ENCODE measurements around the gene PRELID3B.

Gene PRELID3B

DNA sequence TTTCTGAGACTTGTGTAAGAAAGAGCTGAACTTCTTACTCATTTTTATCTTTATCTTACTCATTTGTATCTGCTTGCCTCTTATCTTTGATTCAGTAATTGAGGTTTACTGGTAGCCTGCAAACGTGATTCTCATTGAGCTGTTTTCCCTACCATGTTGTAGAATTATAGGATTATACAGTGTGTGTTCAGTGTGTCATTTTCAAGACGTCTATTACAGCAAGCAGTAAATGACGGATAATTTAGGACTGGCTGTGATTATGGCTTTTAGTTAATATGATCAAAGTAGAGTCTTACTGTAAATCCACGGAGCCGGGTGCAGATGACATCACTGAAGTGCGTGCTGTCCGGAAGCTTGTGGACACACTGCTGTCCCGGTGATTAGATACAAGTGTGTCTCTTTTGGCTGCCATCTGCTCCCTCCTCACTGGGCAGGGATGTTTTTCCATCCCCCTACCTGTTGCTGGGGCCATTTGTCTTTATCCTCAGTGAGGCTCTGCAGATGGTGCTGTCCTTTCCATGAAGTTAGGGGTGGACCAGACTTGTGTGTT lies 55.5 kb downstream of the PRELID3B start:
- no peak for DNase-seq
- H3K4me3 ChIP-seq (ENCODE audit: insufficient read depth in 1 of 2, low read depth in 1 of 2, low read length in 2 of 2): no peak overlapping the region
- H3K4ac ChIP-seq (ENCODE audit: low read depth in 1 of 2, low read length in 2 of 2): no peak overlapping the region
- H2BK5ac ChIP-seq (ENCODE audit: low read depth, low read length, poor library complexity, severe bottlenecking): no peak overlapping the region
- peaks cover 42 to 56% of the 10 kb centered on the region in 2 experiments for H3K36me3 ChIP-seq (ENCODE audit: control insufficient read depth in 1 of 2, insufficient read depth in 2 of 2, low read depth in 1 of 2, low read length in 2 of 2)
- WGBS: 94% methylated on average over 8 of the region's 8 CpGs
- H3K9ac ChIP-seq (ENCODE audit: low read length): no peak overlapping the region
- H3K4me1 ChIP-seq (ENCODE audit: control insufficient read depth, insufficient read depth, low read depth, low read length): peaks cover 13% of the 10 kb centered on the region
- no peak overlapping the region for H2BK15ac ChIP-seq (ENCODE audit: low read depth, poor library complexity, severe bottlenecking)
- no peak overlapping the region for H2BK12ac ChIP-seq (ENCODE audit: low read length in 2 of 2)
- no peak overlapping the region for H3K23ac ChIP-seq (ENCODE audit: low read length in 2 of 2)
- no peak overlapping the region for H3K27ac ChIP-seq (ENCODE audit: low read length, poor library complexity, severe bottlenecking)
- no peak overlapping the region for H3K4me2 ChIP-seq (ENCODE audit: low read length, poor library complexity, severe bottlenecking)
- H4K8ac ChIP-seq (ENCODE audit: low read length): no peak overlapping the region
- H2BK120ac ChIP-seq (ENCODE audit: low read depth, low read length): no peak overlapping the region
- H3K9me3 ChIP-seq (ENCODE audit: control insufficient read depth, low read length): no peaks in the 10 kb centered on the region
- no peak overlapping the region for H3K14ac ChIP-seq (ENCODE audit: low read length in 2 of 2)
- no peak overlapping the region for H2AK5ac ChIP-seq (ENCODE audit: low read length, severe bottlenecking)
- H3K79me1 ChIP-seq (replicated peaks; ENCODE audit: low read length, poor library complexity, severe bottlenecking): peaks cover 47% of the 10 kb centered on the region
- no peak overlapping the region for H2AFZ ChIP-seq (ENCODE audit: low read depth, low read length)
- no peak overlapping the region for H3K18ac ChIP-seq (ENCODE audit: low read depth in 1 of 2, low read length in 2 of 2)
- H4K91ac ChIP-seq (ENCODE audit: low read length): no peak overlapping the region
- no peaks in the 10 kb centered on the region for H3K27me3 ChIP-seq (ENCODE audit: control insufficient read depth in 1 of 2, insufficient read depth in 1 of 2, low read length in 2 of 2)

- Histone ChIP-seq H3K4me2 (ENCODE audit: low read length, poor library complexity, severe bottlenecking) (no peak overlapping the region), H3K4me3 (ENCODE audit: insufficient read depth in 1 of 2, low read depth in 1 of 2, low read length in 2 of 2) (no peak overlapping the region), H3K18ac (ENCODE audit: low read depth in 1 of 2, low read length in 2 of 2) (no peak overlapping the region), H2AK5ac (ENCODE audit: low read length, severe bottlenecking) (no peak overlapping the region), H3K79me1 (replicated peaks; ENCODE audit: low read length, poor library complexity, severe bottlenecking) (peaks cover 47% of the 10 kb centered on the region), H3K27me3 (ENCODE audit: control insufficient read depth in 1 of 2, insufficient read depth in 1 of 2, low read length in 2 of 2) (no peaks in the 10 kb centered on the region), H3K4me1 (ENCODE audit: control insufficient read depth, insufficient read depth, low read depth, low read length) (peaks cover 15% of the 10 kb centered on the region), H2AFZ (ENCODE audit: low read depth, low read length) (no peak overlapping the region), H3K14ac (ENCODE audit: low read length in 2 of 2) (no peak overlapping the region), H3K9me3 (ENCODE audit: control insufficient read depth, low read length) (no peaks in the 10 kb centered on the region), H3K36me3 (ENCODE audit: control insufficient read depth in 1 of 2, insufficient read depth in 2 of 2, low read depth in 1 of 2, low read length in 2 of 2) (peaks cover 38 to 50% of the 10 kb centered on the region in 2 experiments), H2BK120ac (ENCODE audit: low read depth, low read length) (no peak overlapping the region), H3K23ac (ENCODE audit: low read length in 2 of 2) (no peak overlapping the region), H3K9ac (ENCODE audit: low read length) (no peak overlapping the region), H3K4ac (ENCODE audit: low read depth in 1 of 2, low read length in 2 of 2) (no peak overlapping the region), H2BK15ac (ENCODE audit: low read depth, poor library complexity, severe bottlenecking) (no peak overlapping the region), H2BK5ac (ENCODE audit: low read depth, low read length, poor library complexity, severe bottlenecking) (no peak overlapping the region), H2BK12ac (ENCODE audit: low read length in 2 of 2) (no peak overlapping the region), H3K27ac (ENCODE audit: low read length, poor library complexity, severe bottlenecking) (no peak overlapping the region), H4K91ac (ENCODE audit: low read length) (no peak overlapping the region), H4K8ac (ENCODE audit: low read length) (no peak overlapping the region)
- 93% methylated on average over 9 of the region's 9 CpGs for WGBS
- DNase-seq: no peak
Measured at GRCh38 chr20:58986286-58986967, 56.2 kb downstream of the PRELID3B start.

- Histone ChIP-seq H3K4me3 (ENCODE audit: insufficient read depth in 1 of 2, low read depth in 1 of 2, low read length in 2 of 2) (no peak overlapping the region), H3K9me3 (ENCODE audit: control insufficient read depth, low read length) (no peaks in the 10 kb centered on the region), H3K27me3 (ENCODE audit: control insufficient read depth in 1 of 2, insufficient read depth in 1 of 2, low read length in 2 of 2) (no peaks in the 10 kb centered on the region), H3K14ac (ENCODE audit: low read length in 2 of 2) (no peak overlapping the region), H3K9ac (ENCODE audit: low read length) (no peak overlapping the region), H3K36me3 (ENCODE audit: control insufficient read depth in 1 of 2, insufficient read depth in 2 of 2, low read depth in 1 of 2, low read length in 2 of 2) (peaks cover 32 to 42% of the 10 kb centered on the region in 2 experiments), H3K4ac (ENCODE audit: low read depth in 1 of 2, low read length in 2 of 2) (no peak overlapping the region), H2BK5ac (ENCODE audit: low read depth, low read length, poor library complexity, severe bottlenecking) (no peak overlapping the region), H3K23ac (ENCODE audit: low read length in 2 of 2) (no peak overlapping the region), H4K91ac (ENCODE audit: low read length) (no peak overlapping the region), H3K27ac (ENCODE audit: low read length, poor library complexity, severe bottlenecking) (no peak overlapping the region), H3K4me1 (ENCODE audit: control insufficient read depth, insufficient read depth, low read depth, low read length) (peaks cover 15% of the 10 kb centered on the region), H2AK5ac (ENCODE audit: low read length, severe bottlenecking) (no peak overlapping the region), H3K18ac (ENCODE audit: low read depth in 1 of 2, low read length in 2 of 2) (no peak overlapping the region), H3K79me1 (replicated peaks; ENCODE audit: low read length, poor library complexity, severe bottlenecking) (peaks cover 42% of the 10 kb centered on the region), H4K8ac (ENCODE audit: low read length) (no peak overlapping the region), H3K4me2 (ENCODE audit: low read length, poor library complexity, severe bottlenecking) (no peak overlapping the region), H2BK120ac (ENCODE audit: low read depth, low read length) (no peak overlapping the region), H2BK15ac (ENCODE audit: low read depth, poor library complexity, severe bottlenecking) (no peak overlapping the region), H2AFZ (ENCODE audit: low read depth, low read length) (no peak overlapping the region), H2BK12ac (ENCODE audit: low read length in 2 of 2) (no peak overlapping the region)
- DNase-seq: no peak
- 91% methylated on average over 5 of the region's 5 CpGs for WGBS
Measured at GRCh38 chr20:58985656-58986055, 56.9 kb downstream of the PRELID3B start.

DNA sequence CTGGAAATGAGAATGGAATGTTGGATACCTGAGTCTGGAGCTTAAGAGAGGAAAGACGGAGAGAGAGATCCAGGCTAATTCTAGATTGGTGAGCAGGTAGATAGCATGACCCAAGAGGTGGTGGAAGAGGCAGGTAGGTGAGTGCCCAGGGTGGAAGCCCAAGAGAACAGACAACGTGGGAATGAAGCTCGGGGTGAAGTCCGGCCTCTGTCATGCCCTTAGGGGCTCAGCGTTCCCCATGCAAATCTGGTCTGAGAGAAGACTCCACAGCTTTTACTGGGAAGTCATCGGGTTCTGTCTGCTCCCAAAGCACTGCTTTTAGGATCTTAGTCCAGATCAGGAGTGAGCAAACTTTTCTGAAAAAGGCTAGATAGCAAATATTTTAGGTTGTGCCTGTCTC lies 57.9 kb downstream of the PRELID3B start:
- no peak for DNase-seq
- Histone ChIP-seq H2BK12ac (ENCODE audit: low read length in 2 of 2) (no peak overlapping the region), H3K9me3 (ENCODE audit: control insufficient read depth, low read length) (no peaks in the 10 kb centered on the region)

More for the DNA sequence above, 57.9 kb downstream of the PRELID3B start:
- H3K27ac ChIP-seq (ENCODE audit: low read length, poor library complexity, severe bottlenecking): no peak overlapping the region
- no peaks in the 10 kb centered on the region for H3K27me3 ChIP-seq (ENCODE audit: control insufficient read depth in 1 of 2, insufficient read depth in 1 of 2, low read length in 2 of 2)
- H4K8ac ChIP-seq (ENCODE audit: low read length): no peak overlapping the region
- no peak overlapping the region for H2BK15ac ChIP-seq (ENCODE audit: low read depth, poor library complexity, severe bottlenecking)
- no peak overlapping the region for H2BK120ac ChIP-seq (ENCODE audit: low read depth, low read length)
- H3K4me2 ChIP-seq (ENCODE audit: low read length, poor library complexity, severe bottlenecking): no peak overlapping the region
- H3K4me3 ChIP-seq (ENCODE audit: insufficient read depth in 1 of 2, low read depth in 1 of 2, low read length in 2 of 2): no peak overlapping the region
- no peak overlapping the region for H3K18ac ChIP-seq (ENCODE audit: low read depth in 1 of 2, low read length in 2 of 2)
- 91% methylated on average over 6 of the region's 6 CpGs for WGBS
- H3K4ac ChIP-seq (ENCODE audit: low read depth in 1 of 2, low read length in 2 of 2): no peak overlapping the region
- no peak overlapping the region for H2AFZ ChIP-seq (ENCODE audit: low read depth, low read length)
- no peak overlapping the region for H3K14ac ChIP-seq (ENCODE audit: low read length in 2 of 2)
- H3K4me1 ChIP-seq (ENCODE audit: control insufficient read depth, insufficient read depth, low read depth, low read length): peaks cover 15% of the 10 kb centered on the region
- no peak overlapping the region for H2AK5ac ChIP-seq (ENCODE audit: low read length, severe bottlenecking)
- no peak overlapping the region for H3K9ac ChIP-seq (ENCODE audit: low read length)
- peaks cover 38% of the 10 kb centered on the region for H3K79me1 ChIP-seq (replicated peaks; ENCODE audit: low read length, poor library complexity, severe bottlenecking)
- no peak overlapping the region for H4K91ac ChIP-seq (ENCODE audit: low read length)
- peaks cover 27 to 34% of the 10 kb centered on the region in 2 experiments for H3K36me3 ChIP-seq (ENCODE audit: control insufficient read depth in 1 of 2, insufficient read depth in 2 of 2, low read depth in 1 of 2, low read length in 2 of 2)
- no peak overlapping the region for H2BK5ac ChIP-seq (ENCODE audit: low read depth, low read length, poor library complexity, severe bottlenecking)
- peak overlapping the region in 1 of 2 experiments; percentile 50 for H3K23ac ChIP-seq (ENCODE audit: low read length in 2 of 2)
